ENCODE measurements around the gene FGG.

Gene FGG

GRCh38 chr4:154634058-154634457 is 21.6 kb upstream of the FGG start:
- FAIRE-seq = no peak
- DNase-seq (ENCODE audit: insufficient read length, low spot score) = no peak
- TF ChIP-seq CTCF (IDR thresholded peaks at IDR 0.05; ENCODE audit: insufficient read depth, missing control alignments) = no peak

GRCh38 chr4:154631828-154632227 is 19.4 kb upstream of the FGG start:
- DNase-seq (ENCODE audit: insufficient read length, low spot score) (no peak), FAIRE-seq (no peak)
- TF ChIP-seq CTCF (IDR thresholded peaks at IDR 0.05; ENCODE audit: insufficient read depth, missing control alignments) = no peak

GRCh38 chr4:154630324-154630723 is 17.9 kb upstream of the FGG start:
- DNase-seq (ENCODE audit: insufficient read length, low spot score) (no peak), FAIRE-seq (no peak)
- no peak for TF ChIP-seq CTCF (IDR thresholded peaks at IDR 0.05; ENCODE audit: insufficient read depth, missing control alignments)

GRCh38 chr4:154626793-154627484 is 14.5 kb upstream of the FGG start:
- TF ChIP-seq CTCF (IDR thresholded peaks at IDR 0.05; ENCODE audit: insufficient read depth, missing control alignments) = peak; percentile 41
- no peak for FAIRE-seq
- no peak for DNase-seq (ENCODE audit: insufficient read length, low spot score)

GRCh38 chr4:154625971-154626370 is 13.5 kb upstream of the FGG start:
- DNase-seq (ENCODE audit: insufficient read length, low spot score) = no peak
- no peak for FAIRE-seq
- TF ChIP-seq CTCF (IDR thresholded peaks at IDR 0.05; ENCODE audit: insufficient read depth, missing control alignments) = no peak

- FAIRE-seq = no peak
- no peak for DNase-seq (ENCODE audit: insufficient read length, low spot score)
Measured at GRCh38 chr4:154623995-154624394, 11.5 kb upstream of the FGG start.

More at GRCh38 chr4:154623995-154624394, 11.5 kb upstream of the FGG start:
- TF ChIP-seq CTCF (IDR thresholded peaks at IDR 0.05; ENCODE audit: insufficient read depth, missing control alignments) = no peak
